Smooth muscle cell (in vitro differentiated cells): ENCODE measurements around the gene NSD1. TPM values are rescaled to one million over a fixed set of nuclear protein-coding genes. Genes with fewer than 3 reads are reported as not detected.
A peak's percentile ranks its signal among the peaks of the same experiment; 100 is the strongest.

ENCODE experiments used
- DNase-seq: peaks from one replicate; lab custom pipeline; 2025; ENCODE audit not compliant: unreplicated experiment; lab: John Stamatoyannopoulos, UW
- H2AFZ ChIP-seq: fragments of 200-600 bp; sonication (generic); 2 replicates; pipeline ENCODE4 v1.6.0; 2016; ENCODE audit warnings: antibody characterized with exemption, low read depth, mild to moderate bottlenecking
- H3F3A ChIP-seq: fragments of 200-600 bp; sonication (generic); 2 replicates; pipeline ENCODE4 v1.6.0; 2017; ENCODE audit warnings: antibody characterized with exemption, low read depth
- H3K27ac ChIP-seq: fragments of 200-600 bp; sonication (generic); 2 replicates; pipeline ENCODE4 v1.5.1; 2016; ENCODE audit warnings: low read depth, mild to moderate bottlenecking
- H3K27me3 ChIP-seq: fragments of 200-600 bp; sonication (generic); 2 replicates; pipeline ENCODE4 v1.6.1; 2016; ENCODE audit warnings: low read depth, mild to moderate bottlenecking
- H3K36me3 ChIP-seq: fragments of 200-600 bp; sonication (generic); 2 replicates; pipeline ENCODE4 v1.5.1; 2016; ENCODE audit warnings: low read depth
- H3K4me1 ChIP-seq: fragments of 200-600 bp; sonication (generic); 2 replicates; pipeline ENCODE4 v1.5.1; 2016; ENCODE audit warnings: low read depth
- H3K4me2 ChIP-seq: fragments of 200-600 bp; sonication (generic); 2 replicates; pipeline ENCODE4 v1.6.0; 2016; ENCODE audit warnings: mild to moderate bottlenecking
- H3K4me3 ChIP-seq: fragments of 200-600 bp; sonication (generic); 2 replicates; pipeline ENCODE4 v1.5.1; 2016; ENCODE audit warnings: mild to moderate bottlenecking
- H3K79me2 ChIP-seq: fragments of 200-600 bp; sonication (generic); 2 replicates; pipeline ENCODE4 v1.6.0; 2016; ENCODE audit warnings: low read depth, mild to moderate bottlenecking
- H3K9ac ChIP-seq: fragments of 200-600 bp; sonication (generic); 2 replicates; pipeline ENCODE4 v1.6.0; 2016; ENCODE audit warnings: low read depth
- H3K9me3 ChIP-seq: fragments of 200-600 bp; sonication (generic); replicated peaks from 2 replicates; pipeline ENCODE4 v1.5.1; 2016; ENCODE audit warnings: low read depth
- H4K20me1 ChIP-seq: fragments of 200-600 bp; sonication (generic); 2 replicates; pipeline ENCODE4 v1.6.0; 2016; ENCODE audit warnings: low read depth
- WGBS: methylation state at CpG from one replicate; pipeline ENCODE4 v1.1.7; 2016; ENCODE audit warnings: low lambda C conversion rate; 5-methylcytosine and 5-hydroxymethylcytosine counted together
- polyA plus RNA-seq: library from polyadenylated mRNA; unstranded; fragments of >200 nt; fragmentation: Nextera tagmentation; extraction: Ambion mirVana; gene quantifications from 2 replicates; pipeline ENCODE4 v1.2.1, GENCODE V29; 2016
- total RNA-seq: library from RNA; depleted of rRNA; stranded (reverse); fragments of >200 nt; gene quantifications from 2 replicates; pipeline ENCODE4 v1.2.3, GENCODE V29; 2014
- TF ChIP-seq, protein P1 (sequence below): fragments of 200-600 bp; sonication (generic); IDR thresholded peaks from 2 replicates; pipeline ENCODE4 v1.5.1; 2017; ENCODE audit warnings: borderline replicate concordance, mild to moderate bottlenecking, antibody characterized with exemption; ENCODE audit not compliant: insufficient read depth, poor library complexity, severe bottlenecking

Gene NSD1
- total and polyA plus RNA-seq, 2 experiments from 2014 or later, result 22.6 to 38.2 TPM

DNA sequence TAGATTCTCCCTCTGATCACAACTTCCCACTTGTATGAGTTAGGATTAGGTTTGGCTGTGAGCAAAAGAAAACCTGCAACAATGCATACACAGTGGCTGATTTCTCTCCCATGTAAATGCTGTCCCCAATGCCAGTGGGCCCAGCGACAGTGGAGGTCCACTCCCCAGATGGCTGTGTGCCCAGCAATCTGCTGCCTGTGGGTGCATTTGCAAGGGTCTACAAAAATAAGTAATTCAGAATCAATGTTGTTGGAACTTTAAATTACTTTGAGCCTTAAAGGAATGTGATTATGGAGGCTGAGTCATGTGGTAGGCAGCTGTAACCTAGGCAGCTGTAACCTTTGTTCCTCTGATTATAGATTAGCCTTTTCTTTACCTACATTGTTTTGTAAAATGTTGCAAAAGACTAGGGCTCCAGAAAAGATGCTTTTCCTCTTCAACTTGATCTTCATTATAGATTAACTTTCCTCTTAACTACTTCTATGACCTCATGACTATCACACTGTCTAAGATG lies 192.4 kb downstream of the NSD1 start:
- no peak overlapping the region for H2AFZ ChIP-seq
- H3K27ac ChIP-seq, result no peak overlapping the region
- H3K9ac ChIP-seq, result no peak overlapping the region
- no peaks in the 10 kb centered on the region for H3K4me1 ChIP-seq
- no peak overlapping the region for H3K4me3 ChIP-seq
- no peaks in the 10 kb centered on the region for H3K9me3 ChIP-seq
- no peak overlapping the region for H3K4me2 ChIP-seq
- 46% methylated on average over 1 of the region's 1 CpG for WGBS
- H3K79me2 ChIP-seq, result no peaks in the 10 kb centered on the region
- no peak for DNase-seq
- H3K36me3 ChIP-seq, result no peaks in the 10 kb centered on the region
- TF ChIP-seq, protein P1, sequence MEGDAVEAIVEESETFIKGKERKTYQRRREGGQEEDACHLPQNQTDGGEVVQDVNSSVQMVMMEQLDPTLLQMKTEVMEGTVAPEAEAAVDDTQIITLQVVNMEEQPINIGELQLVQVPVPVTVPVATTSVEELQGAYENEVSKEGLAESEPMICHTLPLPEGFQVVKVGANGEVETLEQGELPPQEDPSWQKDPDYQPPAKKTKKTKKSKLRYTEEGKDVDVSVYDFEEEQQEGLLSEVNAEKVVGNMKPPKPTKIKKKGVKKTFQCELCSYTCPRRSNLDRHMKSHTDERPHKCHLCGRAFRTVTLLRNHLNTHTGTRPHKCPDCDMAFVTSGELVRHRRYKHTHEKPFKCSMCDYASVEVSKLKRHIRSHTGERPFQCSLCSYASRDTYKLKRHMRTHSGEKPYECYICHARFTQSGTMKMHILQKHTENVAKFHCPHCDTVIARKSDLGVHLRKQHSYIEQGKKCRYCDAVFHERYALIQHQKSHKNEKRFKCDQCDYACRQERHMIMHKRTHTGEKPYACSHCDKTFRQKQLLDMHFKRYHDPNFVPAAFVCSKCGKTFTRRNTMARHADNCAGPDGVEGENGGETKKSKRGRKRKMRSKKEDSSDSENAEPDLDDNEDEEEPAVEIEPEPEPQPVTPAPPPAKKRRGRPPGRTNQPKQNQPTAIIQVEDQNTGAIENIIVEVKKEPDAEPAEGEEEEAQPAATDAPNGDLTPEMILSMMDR, result no peak
- H4K20me1 ChIP-seq, result peaks cover 41% of the 10 kb centered on the region
- H3K27me3 ChIP-seq, result no peaks in the 10 kb centered on the region
- H3F3A ChIP-seq, result no peaks in the 10 kb centered on the region

DNA sequence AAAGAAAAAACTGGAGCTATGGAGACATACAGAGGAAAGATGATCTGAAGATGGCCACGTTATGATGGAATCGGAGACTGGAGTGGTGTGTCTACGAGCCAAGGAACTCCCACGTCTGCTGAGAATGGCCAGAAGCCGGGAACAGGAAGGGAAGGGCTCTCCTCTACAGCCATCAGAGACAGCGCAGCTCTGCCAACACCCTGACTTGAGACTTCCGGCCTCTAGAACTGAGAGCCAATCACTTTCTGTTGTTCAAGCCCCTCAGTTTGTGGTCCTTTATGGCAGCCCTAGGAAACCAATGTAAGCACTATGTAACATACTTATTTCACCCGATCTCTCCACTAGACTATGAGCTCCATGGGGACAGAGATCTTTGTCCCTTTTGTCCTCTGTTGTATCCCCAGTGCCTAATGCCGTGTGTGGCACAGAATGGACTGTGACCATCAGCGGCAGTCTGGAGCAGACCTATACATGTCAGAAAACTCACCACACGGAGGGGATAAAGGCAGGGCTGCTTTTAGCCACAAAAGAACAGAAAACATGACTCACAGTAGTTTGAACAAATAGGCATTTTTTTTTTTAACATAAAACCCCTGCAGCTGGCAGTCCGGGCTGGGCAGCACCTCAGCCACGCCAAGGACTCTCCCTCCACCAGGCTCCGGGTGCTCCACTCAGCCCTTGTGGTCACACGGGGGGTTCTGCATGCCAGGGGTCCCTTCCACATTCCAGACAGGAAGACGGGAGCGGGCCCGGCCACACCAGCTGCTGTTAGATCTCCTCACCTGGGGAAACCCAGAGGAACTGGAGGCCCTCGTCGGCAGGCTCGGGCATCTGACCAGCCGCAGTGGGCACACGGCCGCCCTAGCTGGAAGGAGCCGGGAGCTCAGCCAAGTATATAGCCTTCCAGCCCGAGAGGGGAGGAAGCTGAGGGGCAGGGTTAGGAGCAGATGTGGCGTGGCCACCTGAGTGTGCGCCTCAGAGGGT lies 194.3 kb downstream of the NSD1 start:
- Histone ChIP-seq H4K20me1 (peaks cover 50% of the 10 kb centered on the region), H3F3A (no peaks in the 10 kb centered on the region), H3K4me2 (no peak overlapping the region), H3K9ac (no peak overlapping the region), H3K27ac (peak overlapping the region; percentile 6), H2AFZ (no peak overlapping the region), H3K9me3 (no peaks in the 10 kb centered on the region), H3K36me3 (no peaks in the 10 kb centered on the region), H3K4me1 (no peaks in the 10 kb centered on the region), H3K79me2 (no peaks in the 10 kb centered on the region), H3K27me3 (no peaks in the 10 kb centered on the region), H3K4me3 (no peak overlapping the region)
- 87% methylated on average over 28 of the region's 28 CpGs for WGBS
- TF ChIP-seq, protein P1, result no peak
- DNase-seq, result no peak

DNA sequence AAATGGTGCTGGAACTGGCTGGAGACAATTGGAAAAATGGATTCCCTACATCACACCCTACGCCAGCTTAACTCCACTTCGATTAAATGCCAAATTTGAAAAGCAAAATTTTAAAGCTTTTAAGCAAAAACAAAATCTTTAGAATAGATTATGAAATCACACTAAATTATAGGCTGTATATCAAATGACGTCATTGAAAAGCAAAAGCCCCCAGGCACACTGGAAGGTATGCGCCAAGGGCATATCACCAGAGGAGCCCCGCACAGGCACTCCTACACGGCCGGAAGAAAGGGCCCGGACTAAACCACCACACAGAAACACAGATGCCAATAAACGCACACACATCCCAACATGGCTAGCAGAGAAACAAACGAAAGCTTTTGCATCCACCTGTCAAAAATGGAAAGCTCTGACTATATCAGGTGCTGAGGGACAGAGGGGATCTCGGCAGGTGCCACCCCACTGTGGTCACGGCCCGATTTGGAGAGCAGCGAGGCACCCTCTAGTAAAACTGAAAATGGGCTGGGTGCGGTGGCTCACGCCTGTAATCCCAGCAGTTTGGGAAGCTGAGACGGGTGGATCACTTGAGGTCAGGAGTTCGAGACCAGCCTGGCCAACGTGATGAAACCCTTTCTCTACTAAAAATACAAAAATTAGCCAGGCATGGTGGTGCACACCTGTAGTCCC lies 195.1 kb downstream of the NSD1 start:
- H3F3A ChIP-seq, result no peaks in the 10 kb centered on the region
- no peak overlapping the region for H3K4me2 ChIP-seq
- no peak for DNase-seq
- TF ChIP-seq, protein P1, result no peak
- H3K4me1 ChIP-seq, result no peaks in the 10 kb centered on the region
- no peaks in the 10 kb centered on the region for H3K9me3 ChIP-seq
- no peak overlapping the region for H3K27ac ChIP-seq
- no peaks in the 10 kb centered on the region for H3K36me3 ChIP-seq
- no peaks in the 10 kb centered on the region for H3K27me3 ChIP-seq
- no peak overlapping the region for H3K4me3 ChIP-seq
- WGBS, result 94% methylated on average over 19 of the region's 19 CpGs
- peaks cover 46% of the 10 kb centered on the region for H4K20me1 ChIP-seq
- H3K9ac ChIP-seq, result no peak overlapping the region
- no peak overlapping the region for H2AFZ ChIP-seq
- no peaks in the 10 kb centered on the region for H3K79me2 ChIP-seq
